CD4-positive, alpha-beta T cell treated with Interleukin-17A for 4 hours (primary cell): ENCODE data around the gene MOV10L1.
A peak's percentile ranks its signal among the peaks of the same experiment; 100 is the strongest.
"Not testable (repeated sequence)": the region's sequence is repeated elsewhere in the genome, so short reads cannot be mapped to it uniquely, and the experiment has no call there.

Experiments
- DNase-seq: peaks from one replicate; pipeline ENCODE4 v3.0.0-alpha.2; 2020; ENCODE audit warnings: mixed read lengths

The MOV10L1 gene

DNA sequence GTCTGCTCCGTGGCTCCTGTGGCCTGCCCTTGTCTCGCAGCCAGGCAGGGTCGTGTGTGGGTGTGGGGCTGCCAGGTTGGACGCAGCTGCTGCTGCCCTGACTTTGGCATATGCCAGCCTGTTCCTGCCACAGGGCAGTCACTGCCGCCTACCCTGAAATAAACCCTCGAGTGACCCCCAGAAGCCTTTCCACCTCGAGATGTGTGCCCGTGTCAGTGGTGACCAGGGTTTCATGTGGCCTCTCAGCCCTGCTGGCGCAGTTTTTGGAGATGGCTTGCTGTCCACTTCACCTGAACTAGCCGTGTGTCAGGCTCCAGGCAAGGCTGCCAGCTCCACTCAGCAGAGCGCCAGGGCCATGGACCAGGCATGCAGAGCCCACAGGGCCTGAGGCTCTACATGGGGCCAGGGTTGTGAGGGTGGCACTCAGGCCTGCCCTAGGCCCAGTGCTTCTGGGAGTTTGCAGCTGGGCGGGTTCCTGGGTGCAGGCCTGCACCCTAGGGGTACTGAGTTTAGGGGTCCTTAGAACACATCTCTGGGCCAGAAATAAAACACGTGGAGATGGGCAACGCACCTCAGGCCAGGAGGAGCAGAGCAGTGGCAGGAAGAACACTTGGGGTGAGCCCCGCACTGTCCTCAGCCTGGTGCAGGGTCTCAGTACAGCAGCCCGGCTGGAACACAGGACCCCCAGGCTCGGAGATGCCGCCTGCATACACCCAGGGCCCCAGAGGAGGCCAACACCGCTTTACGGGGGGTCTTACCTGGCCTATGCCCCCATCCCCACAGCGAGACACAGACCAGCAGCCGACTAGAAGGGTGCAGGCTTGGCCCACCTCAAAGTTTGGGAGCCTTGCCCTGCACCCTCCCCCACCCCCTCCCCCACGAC, 71.9 kb downstream of the MOV10L1 start:
- DNase-seq = no peak

DNA sequence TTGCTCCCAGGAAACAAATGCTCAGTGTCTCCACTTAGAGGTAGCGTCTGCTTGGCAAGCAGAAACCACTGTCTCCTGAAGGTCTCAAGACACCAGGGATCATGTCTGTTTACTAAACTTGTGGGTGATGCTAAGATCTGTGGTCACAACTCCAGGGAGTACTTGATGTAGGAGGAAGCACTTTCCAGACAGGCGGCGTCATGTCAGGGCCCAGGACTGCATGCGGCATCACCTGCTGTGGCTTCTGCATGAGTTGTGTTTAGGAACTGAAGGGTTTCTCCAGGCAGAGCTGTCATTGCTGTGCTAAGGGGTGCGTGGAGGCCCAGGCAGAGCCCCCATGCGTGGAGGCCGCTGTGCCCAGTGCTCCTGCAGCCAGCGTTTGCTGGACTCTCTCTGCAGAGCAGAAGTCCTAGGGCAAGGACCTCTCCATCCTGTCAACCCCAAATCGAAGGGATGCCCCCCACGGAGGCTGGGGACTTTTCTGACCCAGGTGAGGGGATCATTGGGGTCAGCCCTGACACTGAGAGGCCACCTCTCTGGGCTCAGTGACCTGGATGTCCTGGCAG, 72.7 kb downstream of the MOV10L1 start:
- no peak for DNase-seq

DNA sequence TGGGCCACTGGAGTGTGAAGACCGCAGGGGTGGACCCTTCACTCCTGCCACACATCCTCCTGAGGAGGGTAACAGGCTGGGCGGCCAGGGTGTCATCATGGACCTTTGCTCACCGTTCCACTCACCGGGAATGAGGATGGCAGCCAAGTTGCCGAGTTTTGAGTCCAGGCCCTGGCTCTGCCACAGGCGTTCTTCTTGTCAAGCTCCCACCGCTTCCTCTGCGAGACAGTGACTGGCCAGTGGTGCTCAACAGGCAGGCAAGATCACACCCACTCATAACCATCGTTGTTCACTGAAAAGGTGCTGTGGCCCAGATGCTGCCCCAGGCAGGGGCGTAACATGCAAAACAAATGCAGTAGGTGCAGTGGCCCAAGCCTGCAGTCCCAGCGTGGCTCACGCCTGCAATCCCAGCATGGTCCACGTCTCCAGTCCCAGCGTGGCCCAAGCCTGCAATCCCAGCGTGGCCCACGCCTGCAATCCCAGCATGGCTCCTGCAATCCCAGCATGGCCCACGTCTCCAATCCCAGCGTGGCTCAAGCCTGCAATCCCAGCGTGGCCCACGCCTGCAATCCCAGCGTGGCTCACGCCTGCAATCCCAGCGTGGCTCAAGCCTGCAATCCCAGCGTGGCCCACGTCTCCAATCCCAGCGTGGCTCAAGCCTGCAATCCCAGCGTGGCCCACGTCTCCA, 75.8 kb downstream of the MOV10L1 start:
- DNase-seq = no peak

DNA sequence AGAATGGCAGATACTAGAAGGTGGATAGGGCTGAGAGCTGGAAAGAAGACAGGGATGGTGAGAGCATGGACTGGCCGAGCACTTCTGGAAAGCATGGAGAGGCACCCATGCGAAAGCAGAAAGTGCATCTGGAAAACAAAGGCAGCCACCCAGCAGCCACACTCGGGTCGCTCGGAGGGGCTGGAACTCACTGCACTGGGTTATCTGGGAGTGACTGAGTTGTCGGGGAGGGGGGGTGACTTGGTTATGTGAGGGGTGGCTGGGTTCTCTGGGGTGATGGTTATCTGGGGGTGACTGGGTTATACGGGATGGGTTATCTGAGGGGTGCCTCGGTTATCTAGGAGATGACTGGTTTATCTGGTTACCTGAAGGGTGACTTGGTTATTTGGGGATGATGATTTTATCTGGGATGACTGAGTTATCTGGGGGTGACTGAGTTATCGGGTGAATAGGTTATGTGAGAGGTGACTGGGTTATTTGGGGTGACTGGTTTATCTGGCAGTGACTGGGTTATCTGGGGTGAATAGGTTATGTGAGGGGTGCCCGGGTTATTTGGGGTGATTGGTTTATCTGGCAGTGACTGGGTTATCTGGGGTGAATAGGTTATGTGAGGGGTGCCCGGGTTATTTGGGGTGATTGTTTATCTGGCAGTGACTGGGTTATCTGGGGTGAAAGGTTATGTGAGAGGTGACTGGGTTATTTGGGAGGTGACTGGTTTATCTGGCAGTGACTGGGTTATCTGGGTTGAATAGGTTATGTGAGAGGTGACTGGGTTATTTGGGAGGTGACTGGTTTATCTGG, 78.1 kb downstream of the MOV10L1 start:
- no peak for DNase-seq

DNA sequence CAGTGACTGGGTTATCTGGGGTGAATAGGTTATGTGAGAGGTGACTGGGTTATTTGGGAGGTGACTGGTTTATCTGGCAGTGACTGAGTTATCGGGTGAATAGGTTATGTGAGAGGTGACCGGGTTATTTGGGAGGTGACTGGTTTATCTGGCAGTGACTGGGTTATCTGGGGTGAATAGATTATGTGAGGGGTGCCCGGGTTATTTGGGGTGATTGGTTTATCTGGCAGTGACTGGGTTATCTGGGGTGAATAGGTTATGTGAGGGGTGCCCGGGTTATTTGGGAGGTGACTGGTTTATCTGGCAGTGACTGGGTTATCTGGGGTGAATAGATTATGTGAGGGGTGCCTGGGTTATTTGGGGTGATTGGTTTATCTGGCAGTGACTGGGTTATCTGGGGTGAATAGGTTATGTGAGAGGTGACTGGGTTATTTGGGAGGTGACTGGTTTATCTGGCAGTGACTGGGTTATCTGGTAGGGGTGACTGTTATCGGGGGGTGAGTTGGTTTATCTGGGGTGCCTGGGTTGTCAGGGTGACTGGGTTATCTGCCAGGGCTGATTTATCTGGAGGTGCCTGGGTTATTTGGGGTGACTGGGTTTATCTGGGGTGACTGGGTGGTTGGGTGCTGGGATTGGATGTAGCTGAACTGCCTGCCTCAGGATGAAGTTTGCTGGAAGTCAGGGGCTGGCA, 78.8 kb downstream of the MOV10L1 start:
- not testable (repeated sequence) for DNase-seq

DNA sequence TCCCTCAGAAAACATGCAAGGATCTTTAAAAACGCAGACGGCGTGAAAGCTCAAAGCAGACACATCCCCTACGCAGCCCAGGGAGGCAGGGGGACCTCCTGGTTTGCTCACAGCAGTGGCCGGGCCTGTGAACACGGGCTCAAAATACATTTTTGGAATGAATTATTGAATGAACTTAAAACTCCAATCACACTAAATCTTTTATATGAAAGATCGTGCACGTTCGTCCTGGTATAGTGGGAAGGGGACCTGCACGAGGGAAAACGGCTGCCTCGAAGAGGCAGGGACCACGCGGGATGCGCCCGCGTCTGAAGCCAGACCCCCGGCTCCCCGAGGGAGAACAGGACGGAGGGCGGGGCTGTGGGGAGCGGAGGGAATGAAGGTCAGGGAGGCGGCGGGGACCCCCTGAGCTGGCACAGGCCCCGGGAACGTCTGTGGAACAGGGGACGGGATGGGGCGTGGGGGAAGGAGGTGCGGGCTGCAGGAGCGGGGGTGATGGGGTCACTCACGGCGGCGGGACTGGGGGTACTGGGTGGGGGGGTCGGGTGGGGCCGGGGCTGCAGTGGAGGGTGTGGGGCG, 79.5 kb downstream of the MOV10L1 start:
- no peak for DNase-seq

DNA sequence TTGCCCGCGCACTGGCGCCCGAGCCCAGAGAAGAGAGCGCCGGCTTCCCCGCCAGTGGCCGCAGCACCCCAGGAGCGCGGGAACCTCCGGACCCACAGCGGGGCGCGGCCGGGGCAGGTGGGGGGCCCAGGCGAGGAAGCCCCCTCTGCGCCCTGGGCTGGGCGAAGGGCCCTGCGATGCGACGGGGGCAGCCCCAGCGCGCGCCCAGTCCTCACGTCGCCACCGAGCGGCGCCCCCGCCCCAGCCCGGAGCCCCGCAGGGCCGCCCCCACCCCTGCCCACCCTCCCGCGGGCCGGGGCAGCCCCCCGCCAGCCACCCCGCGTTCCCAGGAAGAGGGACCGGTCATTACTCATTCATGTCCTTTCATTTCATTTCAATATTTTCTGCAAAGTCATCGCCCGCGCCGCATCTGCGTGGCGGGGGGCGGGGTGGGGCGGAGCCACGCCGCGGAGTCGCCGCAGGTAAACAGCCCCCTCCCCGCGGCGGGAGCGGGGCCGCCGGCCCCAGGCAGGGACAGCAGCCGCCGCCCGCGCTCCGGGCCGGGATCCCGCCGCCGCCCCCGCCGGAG, 80.1 kb downstream of the MOV10L1 start:
- DNase-seq = peak; percentile 42

DNA sequence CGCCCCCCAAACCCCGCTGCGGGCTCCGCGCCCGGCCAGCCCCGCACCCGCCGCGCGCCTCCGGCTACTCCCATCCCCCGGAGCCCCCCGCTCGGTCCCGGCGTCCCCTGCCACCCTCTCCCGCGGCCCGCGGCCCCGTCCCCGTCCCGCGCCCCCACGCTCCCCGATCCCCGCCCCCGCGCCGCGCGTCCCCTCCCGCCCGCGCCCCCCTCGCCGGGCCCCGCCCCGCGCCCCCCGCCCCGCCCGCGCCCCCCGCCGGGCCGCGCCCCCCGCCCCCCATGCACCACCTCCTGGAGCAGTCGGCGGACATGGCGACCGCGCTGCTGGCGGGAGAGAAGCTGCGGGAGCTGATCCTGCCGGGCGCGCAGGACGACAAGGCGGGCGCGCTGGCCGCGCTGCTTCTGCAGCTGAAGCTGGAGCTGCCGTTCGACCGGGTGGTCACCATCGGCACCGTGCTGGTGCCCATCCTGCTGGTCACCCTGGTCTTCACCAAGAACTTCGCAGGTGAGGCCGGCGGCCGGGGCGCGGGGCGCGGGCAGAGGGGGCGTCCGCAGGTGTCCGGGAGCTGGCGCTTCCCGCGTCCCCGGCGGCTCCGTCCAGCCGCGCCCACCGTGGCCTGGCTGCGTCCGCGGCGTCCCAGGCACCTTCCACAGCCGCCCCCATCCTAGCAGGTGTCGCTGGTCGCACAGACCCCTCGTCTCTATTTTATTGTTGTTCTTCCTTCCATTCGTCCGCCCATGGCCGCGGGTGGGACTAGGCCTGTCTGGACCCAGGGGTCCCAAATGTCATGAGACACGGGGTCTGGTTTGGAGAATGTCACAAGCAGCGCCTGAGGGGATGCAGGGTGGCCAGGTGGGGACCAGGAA, 80.9 kb downstream of the MOV10L1 start, which contains the start of gene PANX2:
Gene PANX2 (plus strand): TSS at position 279 of the 866 bp plus-strand sequence. CDS start 0 bp downstream, at position 279.
- DNase-seq = no peak

DNA sequence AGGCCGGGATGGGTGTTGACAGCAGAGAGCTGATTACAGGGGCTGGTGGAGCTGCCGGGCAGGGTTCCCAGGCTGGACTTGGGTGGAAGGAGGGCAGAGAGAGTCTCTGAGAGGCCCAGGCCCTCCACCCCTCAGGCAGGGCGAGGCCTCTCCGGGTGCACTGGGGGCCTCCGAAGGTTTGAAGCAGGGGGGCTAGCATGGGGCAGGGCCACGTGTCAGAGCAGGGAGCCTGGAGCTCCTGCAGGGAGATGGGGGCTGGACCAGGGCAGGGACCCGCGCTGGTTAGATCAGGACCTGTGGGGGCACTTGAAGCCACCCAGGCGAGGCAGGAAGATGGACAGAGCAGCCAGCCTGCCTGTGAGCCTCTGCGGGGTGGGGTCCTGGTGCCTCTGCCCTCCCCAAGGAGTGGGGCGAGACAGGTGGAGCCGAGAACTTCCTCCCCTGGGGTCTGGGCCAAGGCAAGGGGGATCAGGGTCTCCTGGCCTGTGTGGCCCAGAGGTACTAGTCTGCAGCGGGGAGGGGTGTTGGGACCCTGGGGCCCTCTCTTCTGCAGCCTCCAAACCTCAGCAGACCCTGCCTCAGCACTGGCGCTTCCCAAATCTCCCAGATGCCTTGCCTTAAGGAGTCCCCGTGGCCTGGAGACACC, 81.6 kb downstream of the MOV10L1 start:
- DNase-seq = no peak

DNA sequence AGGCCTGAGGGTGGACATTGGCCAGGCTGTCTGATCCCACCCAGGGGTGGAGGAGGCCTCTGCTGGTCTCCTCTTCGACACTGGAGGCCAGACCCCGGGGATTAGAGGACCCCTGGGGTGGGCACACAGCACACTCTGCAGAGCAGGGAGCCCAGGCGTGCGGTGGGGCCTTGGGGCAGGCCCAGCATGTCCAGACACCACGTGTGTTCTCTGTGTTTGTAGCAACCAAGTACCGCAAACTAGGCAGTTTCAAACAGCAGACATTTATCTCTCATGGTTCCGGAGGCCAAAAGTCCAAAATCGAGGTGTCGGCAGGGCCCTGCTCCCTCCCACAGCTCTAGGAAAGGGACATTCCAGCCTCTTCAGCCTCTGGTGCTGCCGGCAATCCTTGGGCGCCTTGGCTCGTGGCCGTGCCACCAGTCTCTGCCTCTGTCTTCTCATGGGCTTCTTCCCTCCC, 82.2 kb downstream of the MOV10L1 start:
- DNase-seq = no peak

DNA sequence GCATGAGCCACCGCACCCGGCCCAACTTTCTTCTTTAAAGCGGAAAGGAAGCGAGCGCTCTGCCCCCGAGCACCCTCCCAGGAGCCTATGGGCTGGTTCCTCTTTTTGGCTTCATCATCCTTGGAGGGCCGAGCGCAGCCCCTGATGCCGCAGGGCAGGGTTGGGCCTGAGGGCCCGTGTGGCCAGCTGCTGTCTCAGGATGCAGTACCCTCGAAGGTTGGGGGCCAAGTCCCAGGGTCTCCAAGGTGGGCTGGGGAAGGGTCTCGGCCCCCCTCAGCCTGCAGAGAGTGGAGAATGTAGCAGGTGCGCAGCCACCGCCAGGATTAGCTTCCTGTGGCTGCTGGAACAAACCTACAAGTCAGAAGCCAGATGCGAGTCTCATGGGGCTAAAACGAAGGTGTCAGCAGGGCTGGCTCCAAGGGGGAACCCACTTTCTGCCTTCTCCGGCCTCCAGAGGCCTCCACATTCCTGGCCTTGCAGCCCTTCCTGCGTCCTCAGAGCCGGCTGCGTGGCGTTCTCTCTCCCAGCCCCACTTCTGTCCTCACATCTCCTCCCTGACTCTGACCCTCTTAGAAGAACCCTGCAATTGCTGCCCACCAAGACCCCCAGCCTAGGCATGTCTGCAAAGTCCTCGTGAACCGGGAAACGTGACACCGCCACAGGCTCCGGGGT, 83.6 kb downstream of the MOV10L1 start:
- no peak for DNase-seq

DNA sequence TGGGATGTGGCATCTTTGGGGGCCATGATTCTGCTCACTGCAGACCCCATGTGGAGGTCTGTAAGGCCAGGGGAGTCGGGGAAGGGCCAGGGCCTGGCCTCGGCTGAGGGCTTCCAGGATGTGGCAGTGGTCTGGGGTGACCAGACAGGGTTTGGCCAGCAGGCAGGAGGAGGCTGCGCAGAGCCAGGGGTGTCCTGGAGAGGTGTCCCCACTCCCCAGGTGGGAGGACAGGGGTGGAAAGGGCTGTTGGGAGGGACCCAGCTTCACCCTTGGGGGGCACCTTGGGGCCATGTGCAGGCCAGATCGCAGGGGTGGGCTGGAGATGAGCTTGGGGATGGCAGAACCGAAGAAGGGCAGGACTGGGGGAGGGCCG, 84.2 kb downstream of the MOV10L1 start:
- DNase-seq = no peak

DNA sequence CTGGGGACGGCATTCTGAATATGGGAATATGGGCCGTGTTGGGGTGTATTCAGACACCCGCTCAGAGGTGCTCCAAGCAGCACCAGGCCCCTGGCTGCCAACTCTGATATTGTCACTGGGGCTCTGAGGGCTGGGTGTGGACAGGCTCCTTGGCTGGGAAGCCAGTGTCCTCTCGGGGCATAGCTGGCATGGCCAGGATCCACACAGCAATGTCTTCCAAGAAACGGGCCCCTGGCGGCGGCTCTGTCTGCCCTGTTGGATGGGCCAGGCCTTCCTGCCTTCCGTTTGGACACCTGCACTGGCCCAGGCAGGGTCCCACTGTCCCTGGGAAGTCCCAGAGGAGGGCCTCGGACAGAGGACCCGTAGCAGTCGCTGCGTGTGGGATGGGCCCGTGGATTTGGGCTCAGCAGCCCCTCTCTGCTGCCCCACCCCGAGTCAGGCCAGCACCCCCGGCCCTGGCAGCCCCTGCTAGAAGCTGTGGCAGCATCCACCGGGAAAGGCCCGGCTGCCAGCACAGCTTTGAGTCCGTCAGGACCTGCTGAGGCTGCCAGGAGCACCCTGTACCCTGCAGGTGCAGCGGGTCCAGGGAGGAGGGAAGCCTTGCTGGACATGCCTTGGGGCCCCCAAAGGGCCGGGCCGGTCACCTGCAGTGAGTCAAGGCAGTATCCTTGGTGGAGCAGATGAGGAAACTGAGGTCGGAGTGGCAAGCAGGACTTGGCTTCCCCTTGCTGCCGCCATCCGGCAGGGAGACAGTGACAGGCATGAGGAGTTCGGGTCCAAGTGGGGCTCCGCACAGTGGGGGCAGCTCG, 84.8 kb downstream of the MOV10L1 start:
- no peak for DNase-seq

DNA sequence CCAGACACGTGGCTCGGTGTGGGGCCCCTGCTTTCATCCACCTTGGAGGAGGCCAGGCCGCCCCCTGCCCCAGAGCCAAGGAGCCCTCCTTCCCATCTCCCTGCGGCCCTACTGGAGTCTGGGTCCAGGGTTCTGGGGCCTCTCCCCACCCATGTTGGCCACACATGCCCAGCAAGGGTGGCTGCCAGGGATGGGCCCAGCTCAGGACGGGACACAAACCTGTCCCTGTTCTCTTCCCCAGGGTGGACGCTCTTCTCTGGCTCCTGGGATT, 85.3 kb downstream of the MOV10L1 start:
- DNase-seq = no peak

DNA sequence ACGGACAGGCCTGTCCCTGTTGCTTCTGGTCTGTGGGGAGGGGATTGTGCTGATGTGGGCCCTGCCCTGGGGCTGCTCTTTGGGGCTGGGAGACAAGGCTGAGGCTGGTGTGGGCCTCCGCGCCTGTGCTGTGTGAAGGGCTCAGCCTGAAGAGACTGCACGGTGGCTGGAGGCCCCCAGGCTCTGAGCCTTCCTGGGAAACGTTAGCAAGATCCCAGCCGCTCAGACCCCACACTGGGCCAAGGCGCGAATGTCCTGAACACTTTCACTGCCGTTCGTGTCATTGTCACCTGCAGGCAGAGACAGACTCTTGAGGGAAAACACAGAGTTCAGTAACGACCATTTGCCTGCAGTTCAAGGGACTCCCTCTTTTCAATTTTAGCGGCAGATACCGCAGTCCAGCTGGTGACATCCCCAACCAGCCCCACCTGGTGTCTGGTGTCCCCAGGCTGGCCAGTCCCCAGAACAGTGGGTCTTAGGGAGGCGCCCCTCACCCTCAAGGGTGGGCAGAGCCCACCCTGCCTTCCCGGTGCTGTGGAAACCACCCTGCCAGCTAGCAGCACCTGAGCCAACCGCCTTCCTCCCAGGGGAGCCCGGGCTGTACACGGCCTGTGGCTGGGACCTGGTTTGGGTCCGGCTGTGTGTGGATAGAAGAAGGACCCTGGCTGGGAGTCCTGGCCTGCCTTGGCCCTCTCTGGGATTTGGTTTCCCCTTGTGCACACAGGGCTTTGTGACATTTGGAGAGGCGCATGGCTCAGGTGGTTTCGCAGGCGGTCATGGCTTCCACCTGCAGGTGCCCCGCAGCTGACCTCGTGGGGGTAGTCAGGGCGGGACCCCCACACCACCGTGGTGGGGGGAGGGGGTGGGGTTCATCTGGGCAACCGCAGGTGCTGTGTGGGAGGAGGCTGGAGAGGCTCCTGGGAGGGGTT, 86.4 kb downstream of the MOV10L1 start:
- no peak for DNase-seq

DNA sequence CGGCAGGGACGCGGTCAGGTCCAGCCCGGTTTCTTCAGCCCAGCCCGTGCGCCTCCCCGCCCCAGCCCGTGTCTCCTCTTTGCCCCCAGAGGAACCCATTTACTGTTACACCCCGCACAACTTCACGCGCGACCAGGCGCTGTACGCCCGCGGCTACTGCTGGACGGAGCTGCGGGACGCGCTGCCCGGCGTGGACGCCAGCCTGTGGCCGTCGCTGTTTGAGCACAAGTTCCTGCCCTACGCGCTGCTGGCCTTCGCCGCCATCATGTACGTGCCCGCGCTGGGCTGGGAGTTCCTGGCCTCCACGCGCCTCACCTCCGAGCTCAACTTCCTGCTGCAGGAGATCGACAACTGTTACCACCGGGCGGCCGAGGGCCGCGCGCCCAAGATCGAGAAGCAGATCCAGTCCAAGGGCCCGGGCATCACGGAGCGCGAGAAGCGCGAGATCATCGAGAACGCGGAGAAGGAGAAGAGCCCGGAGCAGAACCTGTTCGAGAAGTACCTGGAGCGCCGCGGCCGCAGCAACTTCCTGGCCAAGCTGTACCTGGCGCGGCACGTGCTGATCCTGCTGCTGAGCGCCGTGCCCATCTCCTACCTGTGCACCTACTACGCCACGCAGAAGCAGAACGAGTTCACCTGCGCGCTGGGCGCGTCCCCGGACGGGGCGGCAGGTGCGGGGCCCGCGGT, 87.2 kb downstream of the MOV10L1 start:
- DNase-seq = no peak
